Activated CD4-positive, alpha-beta T cell treated with anti-CD3 and anti-CD28 coated beads, Interleukin-2, amount 10 ng/mL, durations not matched to agents 7 days and 5 days (primary cell): ENCODE data around the gene NDOR1. TPM values are rescaled to one million over a fixed set of nuclear protein-coding genes. Genes with fewer than 3 reads are reported as not detected.

ENCODE experiments used
- CTCF ChIA-PET: fragments of 350-600 bp; sonication (Branson Sonifier 250); formaldehyde crosslinking; loops from one replicate; lab custom pipeline; 2021; ENCODE audit warnings: antibody characterized with exemption; lab: Charles Lee
- POLR2A ChIA-PET: fragments of 350-600 bp; sonication (Branson Sonifier 250); formaldehyde crosslinking; loops from one replicate; lab custom pipeline; 2021; ENCODE audit warnings: antibody characterized with exemption; lab: Charles Lee
- DNase-seq: peaks from one replicate; pipeline ENCODE4 v3.0.0-alpha.2; 2020
- H3K27ac Mint-ChIP-seq: one replicate; pipeline ENCODE4 v1.8.0; 2021; ENCODE audit warnings: mild to moderate bottlenecking, moderate library complexity, mixed read lengths
- H3K27me3 Mint-ChIP-seq: one replicate; pipeline ENCODE4 v1.8.0; 2021; ENCODE audit warnings: mixed read lengths
- H3K36me3 Mint-ChIP-seq: one replicate; pipeline ENCODE4 v1.8.0; 2021; ENCODE audit warnings: low read depth, mixed read lengths
- H3K4me1 Mint-ChIP-seq: one replicate; pipeline ENCODE4 v1.8.0; 2021; ENCODE audit warnings: mixed read lengths
- H3K4me3 Mint-ChIP-seq: one replicate; pipeline ENCODE4 v1.8.0; 2021; ENCODE audit warnings: mild to moderate bottlenecking, moderate library complexity, mixed read lengths
- H3K9me3 Mint-ChIP-seq: one replicate; pipeline ENCODE4 v1.8.0; 2021; ENCODE audit warnings: mixed read lengths
- total RNA-seq, 2 experiments: library from RNA; stranded (reverse); gene quantifications; one replicate each; pipeline ENCODE4 v1.2.3, GENCODE V29; 2021

NDOR1 gene
- total RNA-seq, 2 experiments from 2014 or later = 38.4 to 44.2 TPM

DNA sequence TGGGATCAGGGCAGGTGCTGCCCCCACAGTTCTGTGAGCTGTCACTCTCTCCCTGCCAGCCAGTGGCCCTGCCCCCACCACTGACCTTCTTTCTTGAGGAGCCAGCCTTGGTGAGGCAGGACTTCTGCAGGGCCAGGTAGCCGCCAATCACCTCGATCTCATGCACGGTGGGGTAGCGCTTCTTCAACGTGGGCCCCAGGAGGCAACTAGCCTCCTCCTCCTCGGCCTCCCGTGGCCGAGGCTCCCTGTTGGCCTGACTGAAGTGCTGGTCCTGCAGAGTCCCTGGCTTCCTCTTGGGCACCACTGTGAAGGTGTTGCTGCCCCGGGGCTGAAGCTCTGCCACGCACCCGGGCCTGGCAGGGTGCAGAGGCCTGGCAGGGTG lies 6.6 kb upstream of the NDOR1 start:
- CTCF ChIA-PET = interaction anchor here (2.3 kb wide), 1 partner anchor 9 kb away, joined by 6 read pairs; no protein-coding TSS in a partner anchor
- H3K4me3 Mint-ChIP-seq = peak overlapping the region; percentile 44
- POLR2A ChIA-PET = no interaction called here
- H3K4me1 Mint-ChIP-seq = peaks cover 21% of the 10 kb centered on the region
- H3K27ac Mint-ChIP-seq = no peak overlapping the region
- DNase-seq = no peak
- H3K36me3 Mint-ChIP-seq = peaks cover 4% of the 10 kb centered on the region
- H3K27me3 Mint-ChIP-seq = no peaks in the 10 kb centered on the region
- H3K9me3 Mint-ChIP-seq = no peaks in the 10 kb centered on the region

DNA sequence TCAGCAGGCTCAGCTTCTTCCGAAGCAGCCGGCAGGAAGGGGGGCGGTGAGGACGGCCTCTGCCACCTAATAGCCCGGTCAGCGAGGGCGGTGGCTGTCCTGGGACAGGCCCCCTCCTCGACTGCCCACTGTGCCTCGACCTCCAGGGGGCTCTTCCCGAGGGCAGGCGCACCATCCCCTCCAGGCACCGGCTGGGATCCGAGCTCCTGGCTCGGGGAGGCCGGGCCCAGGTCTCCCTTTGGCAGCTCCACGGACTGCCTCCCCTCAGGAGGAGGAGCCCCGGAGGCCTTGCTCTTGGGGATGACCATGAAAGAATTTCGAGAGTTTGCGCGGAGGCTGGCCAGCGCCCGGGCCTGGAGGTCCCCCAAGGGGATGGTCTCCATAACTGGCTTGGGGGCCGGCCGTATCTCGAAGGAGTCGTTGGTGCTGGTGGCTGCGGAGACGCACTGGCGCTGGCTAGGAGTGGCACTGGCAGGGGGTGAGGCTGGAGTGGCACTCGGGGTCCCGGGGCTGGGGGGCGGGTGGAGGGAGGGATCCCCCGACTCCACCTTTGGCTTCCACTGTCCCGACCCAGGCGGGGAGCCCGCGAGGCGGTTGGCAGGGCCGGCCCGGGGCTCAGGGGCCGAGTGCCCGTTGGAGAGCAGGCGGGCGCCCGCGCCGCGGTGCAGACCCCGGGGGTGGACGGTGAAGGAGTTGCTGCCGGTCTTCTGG lies 5.9 kb upstream of the NDOR1 start:
- H3K4me3 Mint-ChIP-seq = peak overlapping the region; percentile 74
- peak overlapping the region; percentile 78 for H3K27ac Mint-ChIP-seq
- H3K4me1 Mint-ChIP-seq = peaks cover 27% of the 10 kb centered on the region
- H3K36me3 Mint-ChIP-seq = peaks cover 4% of the 10 kb centered on the region
- ChIA-PET CTCF (interaction anchor here (0.5 to 2.3 kb wide), 2 partner anchors 10 to 87 kb away, joined by 4 to 6 read pairs; no protein-coding TSS in a partner anchor), POLR2A (no interaction called here)
- no peaks in the 10 kb centered on the region for H3K9me3 Mint-ChIP-seq
- no peak for DNase-seq
- no peaks in the 10 kb centered on the region for H3K27me3 Mint-ChIP-seq

- peak within 1 kb of the TSS; percentile 80 for H3K4me3 Mint-ChIP-seq
Measured at GRCh38 chr9:137200311-137201204, 4.9 kb upstream of the NDOR1 start, which contains the start of gene TPRN. TSS of gene TPRN (minus strand) at chr9:137200741. CDS start at chr9:137200711, 30 bp downstream.

DNA sequence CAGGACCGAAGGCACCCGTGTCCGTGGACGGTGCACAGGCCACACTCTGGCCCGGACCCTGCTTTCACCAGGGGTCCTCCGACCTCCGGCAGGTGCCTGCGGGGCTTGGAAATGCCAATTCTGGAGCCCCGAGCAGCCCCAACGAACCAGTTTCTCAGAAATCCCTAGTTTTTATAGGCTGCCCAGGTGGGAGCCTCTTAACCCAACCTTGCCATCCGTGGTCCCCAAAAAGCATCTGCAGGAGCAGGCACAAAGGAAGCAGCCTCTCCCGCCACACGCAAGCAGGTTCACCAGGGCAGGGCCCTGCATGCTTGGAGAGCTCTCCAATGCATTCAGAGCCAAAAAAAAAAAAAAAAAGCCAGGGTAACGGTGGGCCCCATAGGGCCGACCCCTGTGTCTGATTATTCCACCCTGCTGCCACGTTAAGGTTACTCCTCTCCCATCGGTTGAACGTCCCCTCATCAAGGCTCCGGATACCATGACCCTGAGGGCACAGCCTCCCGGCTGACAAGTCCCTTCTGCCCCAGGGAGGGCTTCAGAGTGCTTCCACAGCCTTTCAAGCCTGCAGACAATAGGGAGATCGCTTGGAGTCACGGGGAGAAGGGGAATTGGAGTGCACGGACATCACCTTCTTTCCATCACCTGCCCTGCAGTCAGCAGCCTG lies 4.2 kb upstream of the NDOR1 start:
- no peaks in the 10 kb centered on the region for H3K27me3 Mint-ChIP-seq
- CTCF ChIA-PET = interaction anchor here (0.7 to 1.4 kb wide), 6 partner anchors 9 to 172 kb away, joined by 3 to 10 read pairs (median 4); partner anchors contain the start of genes ANAPC2, NRARP, RNF224 and SSNA1
- H3K4me3 Mint-ChIP-seq = peak overlapping the region; percentile 80
- no peak for DNase-seq
- no peaks in the 10 kb centered on the region for H3K9me3 Mint-ChIP-seq
- POLR2A ChIA-PET = interaction anchor here (0.6 to 1.0 kb wide), 4 partner anchors 13 to 347 kb away, joined by 3 to 5 read pairs (median 3); partner anchors contain the start of genes ANAPC2 and SSNA1
- peak overlapping the region; percentile 82 for H3K27ac Mint-ChIP-seq
- peaks cover 5% of the 10 kb centered on the region for H3K36me3 Mint-ChIP-seq
- H3K4me1 Mint-ChIP-seq = peaks cover 35% of the 10 kb centered on the region

More at GRCh38 chr9:137200311-137201204, 4.9 kb upstream of the NDOR1 start, which contains the start of gene TPRN:
- no peaks in the 10 kb centered on the region for H3K27me3 Mint-ChIP-seq
- H3K27ac Mint-ChIP-seq = peak within 1 kb of the TSS; percentile 82
- ChIA-PET POLR2A (interaction anchor here (0.6 to 1.0 kb wide), 4 partner anchors 12 to 77 kb away, joined by 3 to 5 read pairs (median 3); partner anchors contain the start of genes ANAPC2 and SSNA1), CTCF (interaction anchor here (0.7 to 1.4 kb wide), 6 partner anchors 10 to 165 kb away, joined by 3 to 10 read pairs (median 4); partner anchors contain the start of genes ANAPC2, NRARP, RNF224 and SSNA1)
- peak; percentile 100 for DNase-seq
- H3K4me1 Mint-ChIP-seq = peaks cover 30% of the 10 kb centered on the region
- peaks cover 4% of the 10 kb centered on the region for H3K36me3 Mint-ChIP-seq
- H3K9me3 Mint-ChIP-seq = no peaks in the 10 kb centered on the region

GRCh38 chr9:137202966-137203365 lies 2.5 kb upstream of the NDOR1 start:
- POLR2A ChIA-PET = no interaction called here
- Mint-ChIP-seq H3K4me1 (peaks cover 47% of the 10 kb centered on the region), H3K4me3 (no peak overlapping the region), H3K27ac (peak overlapping the region; percentile 25), H3K36me3 (peaks cover 16% of the 10 kb centered on the region), H3K9me3 (no peaks in the 10 kb centered on the region), H3K27me3 (no peaks in the 10 kb centered on the region)
- CTCF ChIA-PET = interaction anchor here (0.9 to 1.4 kb wide), 2 partner anchors 24 to 174 kb away, joined by 3 to 4 read pairs; partner anchors contain the start of gene RNF224
- no peak for DNase-seq

- Mint-ChIP-seq H3K36me3 (peaks cover 20% of the 10 kb centered on the region), H3K4me1 (peaks cover 48% of the 10 kb centered on the region), H3K4me3 (peak overlapping the region; percentile 93), H3K27ac (peak overlapping the region; percentile 95), H3K27me3 (no peaks in the 10 kb centered on the region), H3K9me3 (no peaks in the 10 kb centered on the region)
- ChIA-PET CTCF (interaction anchor here (1.2 to 2.0 kb wide), 5 partner anchors 9 to 170 kb away, joined by 3 to 6 read pairs (median 5); no protein-coding TSS in a partner anchor), POLR2A (interaction anchor here (1.2 kb wide), 1 partner anchor 16 kb away, joined by 4 read pairs; the partner anchor contains the start of genes ANAPC2 and SSNA1)
- DNase-seq = no peak
Measured at GRCh38 chr9:137204731-137205125, 772 bp upstream of the NDOR1 start.

GRCh38 chr9:137206602-137207001 lies 1.1 kb downstream of the NDOR1 start:
- H3K27ac Mint-ChIP-seq = peak overlapping the region; percentile 95
- H3K4me3 Mint-ChIP-seq = peak overlapping the region; percentile 93
- no peaks in the 10 kb centered on the region for H3K9me3 Mint-ChIP-seq
- ChIA-PET POLR2A (no interaction called here), CTCF (interaction anchor here (0.6 to 2.2 kb wide), 8 partner anchors 9 to 160 kb away, joined by 3 to 5 read pairs (median 3); partner anchors contain the start of genes ANAPC2, NPDC1, RNF224 and SSNA1)
- no peaks in the 10 kb centered on the region for H3K27me3 Mint-ChIP-seq
- peaks cover 40% of the 10 kb centered on the region for H3K4me1 Mint-ChIP-seq
- DNase-seq = no peak
- H3K36me3 Mint-ChIP-seq = peaks cover 20% of the 10 kb centered on the region

- peaks cover 16% of the 10 kb centered on the region for H3K36me3 Mint-ChIP-seq
- H3K4me1 Mint-ChIP-seq = peaks cover 15% of the 10 kb centered on the region
- H3K27me3 Mint-ChIP-seq = no peaks in the 10 kb centered on the region
- H3K4me3 Mint-ChIP-seq = no peak overlapping the region
- ChIA-PET POLR2A (no interaction called here), CTCF (no interaction called here)
- H3K27ac Mint-ChIP-seq = no peak overlapping the region
- DNase-seq = no peak
- no peaks in the 10 kb centered on the region for H3K9me3 Mint-ChIP-seq
Measured at GRCh38 chr9:137211532-137211931, 6.0 kb downstream of the NDOR1 start.

- ChIA-PET POLR2A (no interaction called here), CTCF (interaction anchor here (0.6 kb wide), 1 partner anchor 93 kb away, joined by 3 read pairs; no protein-coding TSS in a partner anchor)
- Mint-ChIP-seq H3K9me3 (no peaks in the 10 kb centered on the region), H3K27me3 (no peaks in the 10 kb centered on the region), H3K4me3 (no peak overlapping the region), H3K27ac (no peak overlapping the region), H3K36me3 (peaks cover 10% of the 10 kb centered on the region), H3K4me1 (peaks cover 5% of the 10 kb centered on the region)
- no peak for DNase-seq
Measured at GRCh38 chr9:137212520-137212919, 7.0 kb downstream of the NDOR1 start.

DNA sequence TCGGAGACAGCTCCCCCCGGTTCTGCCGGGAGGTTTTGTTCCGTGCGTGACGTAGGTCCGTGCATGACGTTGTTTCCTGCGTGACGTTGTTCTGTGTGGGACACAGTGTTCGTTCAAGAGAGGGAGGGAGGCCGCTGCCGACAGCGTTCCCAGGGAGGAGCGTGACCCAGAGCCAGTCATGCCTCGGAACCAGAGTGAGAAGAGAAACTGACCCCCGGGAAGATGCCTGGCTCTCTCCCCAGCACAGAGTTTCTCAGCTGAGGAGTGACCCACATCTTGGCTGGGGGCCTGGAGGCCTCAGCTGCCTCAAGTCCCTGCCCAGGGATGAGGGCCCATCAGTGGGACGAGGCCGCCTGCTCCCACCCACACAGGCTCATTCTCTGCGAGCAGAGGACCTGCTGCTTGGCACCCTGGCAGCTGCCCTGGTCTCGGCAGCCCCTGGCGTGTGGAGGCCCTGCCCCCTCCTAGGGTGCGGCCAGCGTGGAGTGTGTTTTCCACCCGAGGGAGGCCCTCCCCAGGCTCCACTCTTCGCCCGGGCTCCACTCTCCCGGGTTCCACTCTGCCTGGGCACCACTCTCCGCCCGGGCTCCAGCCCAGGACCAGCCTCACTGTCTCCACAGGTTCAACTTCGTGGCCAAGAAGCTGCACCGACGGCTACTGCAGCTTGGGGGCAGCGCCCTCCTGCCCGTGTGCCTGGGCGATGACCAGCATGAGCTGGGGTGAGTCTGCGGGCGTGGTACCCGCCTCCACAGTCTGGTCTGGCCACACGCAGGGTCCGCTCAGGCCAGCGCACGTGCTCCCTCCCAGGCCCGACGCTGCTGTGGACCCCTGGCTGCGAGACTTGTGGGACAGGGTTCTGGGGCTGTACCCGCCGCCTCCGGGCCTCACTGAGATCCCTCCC lies 7.9 kb downstream of the NDOR1 start:
- ChIA-PET POLR2A (no interaction called here), CTCF (interaction anchor here (1.0 kb wide), 2 partner anchors 13 to 23 kb away, joined by 3 read pairs; partner anchors contain the start of gene TPRN)
- no peaks in the 10 kb centered on the region for H3K27me3 Mint-ChIP-seq

DNA sequence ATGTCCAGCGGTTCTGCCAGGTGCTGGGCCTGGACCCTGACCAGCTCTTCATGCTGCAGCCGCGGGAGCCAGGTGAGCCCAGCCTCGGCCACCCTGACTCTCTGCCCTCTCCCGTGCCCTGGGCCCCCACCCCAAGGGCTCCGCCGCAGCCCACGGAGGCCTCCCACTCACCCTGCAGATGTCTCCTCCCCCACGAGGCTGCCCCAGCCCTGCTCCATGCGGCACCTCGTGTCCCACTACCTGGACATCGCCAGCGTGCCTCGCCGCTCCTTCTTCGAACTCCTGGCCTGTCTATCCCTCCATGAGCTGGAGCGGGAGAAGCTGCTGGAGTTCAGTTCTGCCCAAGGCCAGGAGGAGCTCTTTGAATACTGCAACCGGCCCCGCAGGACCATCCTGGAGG lies 9.1 kb downstream of the NDOR1 start:
- POLR2A ChIA-PET = no interaction called here

More for the DNA sequence above, 7.9 kb downstream of the NDOR1 start:
- no peak overlapping the region for H3K27ac Mint-ChIP-seq
- peaks cover 2% of the 10 kb centered on the region for H3K4me1 Mint-ChIP-seq
- DNase-seq = no peak
- peaks cover 9% of the 10 kb centered on the region for H3K36me3 Mint-ChIP-seq
- H3K9me3 Mint-ChIP-seq = no peaks in the 10 kb centered on the region
- H3K4me3 Mint-ChIP-seq = no peak overlapping the region

More for the DNA sequence above, 9.1 kb downstream of the NDOR1 start:
- Mint-ChIP-seq H3K27ac (no peak overlapping the region), H3K4me3 (no peak overlapping the region), H3K27me3 (no peaks in the 10 kb centered on the region), H3K9me3 (no peaks in the 10 kb centered on the region), H3K36me3 (peaks cover 5% of the 10 kb centered on the region), H3K4me1 (no peaks in the 10 kb centered on the region)
- DNase-seq = no peak
- CTCF ChIA-PET = interaction anchor here (1.0 to 1.4 kb wide), 2 partner anchors 22 kb away, joined by 3 read pairs; no protein-coding TSS in a partner anchor
